Activated B cell treated with CpG ODN at 0.5 μM for 24 hours (primary cell): ENCODE data around the gene PTGR1. TPM values are rescaled to one million over a fixed set of nuclear protein-coding genes. Genes with fewer than 3 reads are reported as not detected.
A peak's percentile ranks its signal among the peaks of the same experiment; 100 is the strongest.

Experiments used
- ATAC-seq: fragments of 200-7000 bp; cut with Tn5 transposase; one replicate; pipeline ENCODE4 v1.10.0; 2021; ENCODE audit warnings: low read depth, mild to moderate bottlenecking, moderate library complexity
- CTCF ChIA-PET: fragments of 350-600 bp; sonication (Branson Sonifier 250); formaldehyde crosslinking; loops from one replicate; lab custom pipeline; 2021; ENCODE audit warnings: antibody characterized with exemption; lab: Charles Lee
- POLR2A ChIA-PET: fragments of 350-600 bp; sonication (Branson Sonifier 250); formaldehyde crosslinking; loops from one replicate; lab custom pipeline; 2021; ENCODE audit warnings: antibody characterized with exemption; lab: Charles Lee
- DNase-seq: peaks from one replicate; pipeline ENCODE4 v3.0.0; 2022
- H3K27ac Mint-ChIP-seq: one replicate; pipeline ENCODE4 v1.8.0; 2020; ENCODE audit warnings: mixed read lengths
- H3K27me3 Mint-ChIP-seq: one replicate; pipeline ENCODE4 v1.8.0; 2021; ENCODE audit warnings: mixed read lengths
- H3K36me3 Mint-ChIP-seq: one replicate; pipeline ENCODE4 v1.8.0; 2021; ENCODE audit warnings: low read depth, mixed read lengths
- H3K4me1 Mint-ChIP-seq: one replicate; pipeline ENCODE4 v1.8.0; 2021; ENCODE audit warnings: mixed read lengths
- H3K4me3 Mint-ChIP-seq: one replicate; pipeline ENCODE4 v1.8.0; 2020; ENCODE audit warnings: mild to moderate bottlenecking, mixed read lengths
- H3K9me3 Mint-ChIP-seq: one replicate; pipeline ENCODE4 v1.8.0; 2020; ENCODE audit warnings: mixed read lengths
- intact Hi-C: fragments of 100-400 bp; cut with micrococcal nuclease; formaldehyde crosslinking; loops from one replicate; pipeline ENCODE4 v1.15.1; 2024
- total RNA-seq: library from RNA; stranded (reverse); gene quantifications from 2 replicates; pipeline ENCODE4 v1.2.3, GENCODE V29; 2022
- TF ChIP-seq, protein P1 (sequence below): fragments of 200-600 bp; IDR thresholded peaks from one replicate; pipeline ENCODE4 v1.8.0; 2022; ENCODE audit warnings: antibody characterized with exemption, mild to moderate bottlenecking

Gene PTGR1
- total RNA-seq, 1 donor from 2014 or later = 0.35 TPM

DNA sequence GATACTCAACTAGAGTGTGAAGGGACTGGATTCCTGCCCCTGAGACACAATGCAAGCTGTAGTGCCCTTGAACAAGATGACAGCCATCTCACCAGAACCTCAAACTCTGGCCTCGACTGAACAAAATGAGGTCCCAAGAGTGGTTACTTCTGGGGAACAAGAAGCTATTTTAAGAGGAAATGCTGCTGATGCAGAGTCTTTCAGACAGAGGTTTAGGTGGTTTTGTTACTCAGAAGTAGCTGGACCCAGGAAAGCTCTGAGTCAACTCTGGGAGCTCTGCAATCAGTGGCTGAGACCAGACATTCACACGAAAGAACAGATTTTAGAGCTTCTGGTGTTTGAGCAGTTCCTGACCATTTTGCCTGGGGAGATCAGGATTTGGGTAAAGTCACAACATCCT lies 72.1 kb downstream of the PTGR1 start:
- H3K27ac Mint-ChIP-seq = no peak overlapping the region
- H3K27me3 Mint-ChIP-seq = peaks cover 14% of the 10 kb centered on the region
- intact Hi-C loops = no loop called here
- ATAC-seq (no peak), DNase-seq (no peak)
- ChIA-PET POLR2A (no interaction called here), CTCF (no interaction called here)
- H3K9me3 Mint-ChIP-seq = no peaks in the 10 kb centered on the region
- H3K36me3 Mint-ChIP-seq = peaks cover 3% of the 10 kb centered on the region
- TF ChIP-seq, protein P1, sequence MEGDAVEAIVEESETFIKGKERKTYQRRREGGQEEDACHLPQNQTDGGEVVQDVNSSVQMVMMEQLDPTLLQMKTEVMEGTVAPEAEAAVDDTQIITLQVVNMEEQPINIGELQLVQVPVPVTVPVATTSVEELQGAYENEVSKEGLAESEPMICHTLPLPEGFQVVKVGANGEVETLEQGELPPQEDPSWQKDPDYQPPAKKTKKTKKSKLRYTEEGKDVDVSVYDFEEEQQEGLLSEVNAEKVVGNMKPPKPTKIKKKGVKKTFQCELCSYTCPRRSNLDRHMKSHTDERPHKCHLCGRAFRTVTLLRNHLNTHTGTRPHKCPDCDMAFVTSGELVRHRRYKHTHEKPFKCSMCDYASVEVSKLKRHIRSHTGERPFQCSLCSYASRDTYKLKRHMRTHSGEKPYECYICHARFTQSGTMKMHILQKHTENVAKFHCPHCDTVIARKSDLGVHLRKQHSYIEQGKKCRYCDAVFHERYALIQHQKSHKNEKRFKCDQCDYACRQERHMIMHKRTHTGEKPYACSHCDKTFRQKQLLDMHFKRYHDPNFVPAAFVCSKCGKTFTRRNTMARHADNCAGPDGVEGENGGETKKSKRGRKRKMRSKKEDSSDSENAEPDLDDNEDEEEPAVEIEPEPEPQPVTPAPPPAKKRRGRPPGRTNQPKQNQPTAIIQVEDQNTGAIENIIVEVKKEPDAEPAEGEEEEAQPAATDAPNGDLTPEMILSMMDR = no peak
- peaks cover 16% of the 10 kb centered on the region for H3K4me1 Mint-ChIP-seq
- no peak overlapping the region for H3K4me3 Mint-ChIP-seq

DNA sequence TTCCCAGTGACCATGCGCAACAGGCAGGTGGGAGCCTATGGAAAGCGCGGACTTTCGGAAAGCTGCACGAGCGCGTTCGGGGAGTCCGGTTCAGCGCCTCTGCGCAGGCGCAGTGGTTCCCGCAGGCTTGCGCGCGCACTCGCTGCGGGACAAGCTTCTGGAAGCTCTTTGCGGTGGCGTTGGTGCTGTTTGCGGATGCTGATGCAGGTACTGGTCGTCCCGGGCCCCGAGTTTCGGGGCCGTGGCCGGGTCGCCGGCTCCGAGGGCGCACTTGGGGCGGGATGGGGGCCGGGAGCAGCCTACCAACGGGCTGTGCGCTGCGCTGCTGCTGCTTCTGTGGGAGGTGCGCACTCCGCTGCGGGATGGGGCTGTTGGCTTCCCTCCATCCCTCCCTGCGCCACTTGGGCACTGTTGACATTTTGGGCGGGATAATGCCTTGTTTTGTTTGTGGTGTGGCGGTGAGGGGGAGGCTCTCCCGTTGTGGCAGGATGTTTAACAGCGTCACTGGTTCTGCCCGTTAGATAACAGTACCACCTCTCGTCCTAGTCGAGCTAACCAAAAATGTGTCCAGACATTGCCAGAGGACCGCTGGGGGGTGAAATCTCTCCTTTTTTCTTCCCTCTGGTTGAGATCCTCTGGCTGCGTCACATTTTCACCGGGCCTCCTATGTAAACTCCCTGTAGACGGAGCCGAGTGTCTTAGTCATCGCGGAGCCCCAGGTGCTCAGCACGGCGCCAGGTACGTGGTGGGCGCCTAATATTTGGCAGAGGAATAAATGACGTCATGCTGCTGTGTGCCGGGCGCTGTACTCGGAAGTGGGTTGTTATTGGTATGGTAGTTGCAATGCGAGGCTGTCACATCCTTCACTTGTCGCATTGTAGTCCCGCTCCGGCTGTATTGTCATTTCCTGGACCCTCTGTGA lies 74.1 kb downstream of the PTGR1 start, which contains the start of gene ZNF483:
TSS of gene ZNF483 (plus strand) at position 124 of the 922 bp plus-strand sequence. CDS start 2,217 bp downstream, outside the sequence.
- Mint-ChIP-seq H3K4me1 (peaks cover 16% of the 10 kb centered on the region), H3K27ac (peak within 1 kb of the TSS; percentile 60), H3K36me3 (no peaks in the 10 kb centered on the region), H3K27me3 (peaks cover 18% of the 10 kb centered on the region), H3K4me3 (peak within 1 kb of the TSS; percentile 88), H3K9me3 (no peaks in the 10 kb centered on the region)
- peak; percentile 51 for DNase-seq
- TF ChIP-seq, protein P1 = no peak
- intact Hi-C loops = loop anchor here (1.0 kb wide), 1 partner anchor 41 kb away; the partner anchor contains the start of gene ECPAS
- peak; percentile 72 for ATAC-seq
- POLR2A ChIA-PET = interaction anchor here (0.5 to 0.6 kb wide), 2 partner anchors 167 to 297 kb away, joined by 3 read pairs; no protein-coding TSS in a partner anchor
- CTCF ChIA-PET = no interaction called here

DNA sequence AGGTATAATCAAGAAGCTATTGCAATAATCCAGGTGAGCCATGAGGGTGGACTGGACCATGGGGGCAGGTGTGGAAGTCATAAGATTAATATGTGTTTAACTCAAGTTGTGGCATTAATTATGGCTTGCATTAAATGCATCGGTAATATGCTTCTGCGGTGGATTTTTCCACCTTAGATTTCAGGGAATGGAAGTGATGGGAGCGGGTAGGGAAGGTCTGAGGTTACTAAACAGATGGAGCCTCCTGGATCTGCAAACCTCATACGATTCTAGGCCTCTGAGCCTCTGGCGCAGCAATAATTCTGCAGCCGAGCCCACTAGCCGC lies 74.8 kb downstream of the PTGR1 start:
- intact Hi-C loops = loop anchor here (1.0 kb wide), 1 partner anchor 40 kb away; the partner anchor contains the start of gene ECPAS
- ATAC-seq = no peak
- H3K4me1 Mint-ChIP-seq = peaks cover 16% of the 10 kb centered on the region
- ChIA-PET POLR2A (interaction anchor here (0.5 to 0.6 kb wide), 3 partner anchors 14 to 298 kb away, joined by 3 to 8 read pairs (median 3); no protein-coding TSS in a partner anchor), CTCF (no interaction called here)
- no peak for DNase-seq
- peak overlapping the region; percentile 88 for H3K4me3 Mint-ChIP-seq
- H3K27me3 Mint-ChIP-seq = peaks cover 18% of the 10 kb centered on the region
- TF ChIP-seq, protein P1 = no peak
- H3K9me3 Mint-ChIP-seq = no peaks in the 10 kb centered on the region
- no peaks in the 10 kb centered on the region for H3K36me3 Mint-ChIP-seq
- H3K27ac Mint-ChIP-seq = no peak overlapping the region

DNA sequence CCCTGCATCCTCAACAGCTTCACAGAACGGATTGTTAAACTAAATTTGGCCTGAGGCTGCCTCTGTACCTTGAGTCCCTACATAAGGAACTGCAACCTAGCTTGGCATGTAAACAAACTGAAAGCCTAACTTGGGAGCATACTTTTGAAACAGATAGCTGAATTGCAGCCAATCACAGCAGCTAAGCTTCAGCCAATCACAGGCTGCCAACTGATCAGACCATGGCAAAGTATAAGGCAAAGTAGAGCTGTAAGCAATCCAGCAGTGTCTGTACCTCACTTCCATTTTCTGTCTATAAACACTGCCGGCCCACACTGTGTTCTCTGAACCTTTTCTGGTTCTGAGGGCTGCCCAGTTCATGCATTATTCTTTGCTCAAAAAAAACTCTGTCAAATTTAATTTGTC lies 83.4 kb downstream of the PTGR1 start:
- intact Hi-C loops = no loop called here
- TF ChIP-seq, protein P1 = no peak
- CTCF ChIA-PET = no interaction called here
- POLR2A ChIA-PET = no interaction called here
- Mint-ChIP-seq H3K27me3 (peaks cover 4% of the 10 kb centered on the region), H3K9me3 (peaks cover 7% of the 10 kb centered on the region), H3K27ac (no peak overlapping the region), H3K4me1 (no peaks in the 10 kb centered on the region), H3K36me3 (no peaks in the 10 kb centered on the region), H3K4me3 (no peak overlapping the region)
- DNase-seq (no peak), ATAC-seq (no peak)

DNA sequence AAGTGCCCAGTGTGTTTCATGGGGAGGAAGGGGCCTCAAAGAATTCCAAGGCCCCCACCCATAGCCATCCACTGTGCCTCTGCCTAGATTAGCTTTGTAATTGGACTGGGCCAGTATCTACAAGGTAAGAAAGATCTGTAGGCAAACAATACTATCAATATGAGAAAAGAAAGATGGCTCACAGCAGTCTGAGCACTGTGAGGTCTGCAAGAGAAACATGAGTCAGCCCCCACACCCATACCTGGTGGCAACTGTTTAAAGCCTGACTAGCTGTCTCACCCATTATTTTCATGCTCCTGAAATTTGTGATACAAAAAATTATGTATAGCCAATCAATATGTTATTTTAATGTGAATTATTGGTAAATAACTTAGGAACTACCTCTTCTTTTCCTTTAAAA lies 84.5 kb downstream of the PTGR1 start:
- Mint-ChIP-seq H3K4me1 (no peaks in the 10 kb centered on the region), H3K4me3 (no peak overlapping the region), H3K9me3 (peaks cover 10% of the 10 kb centered on the region), H3K36me3 (no peaks in the 10 kb centered on the region), H3K27me3 (peaks cover 3% of the 10 kb centered on the region), H3K27ac (no peak overlapping the region)
- CTCF ChIA-PET = no interaction called here
- POLR2A ChIA-PET = no interaction called here
- intact Hi-C loops = no loop called here
- DNase-seq = no peak
- ATAC-seq = no peak
- TF ChIP-seq, protein P1 = no peak
